Gastrocnemius medialis (tissue), 4 donors: ENCODE data around the gene DLD.

ENCODE experiments used
- CTCF ChIP-seq, 5 experiments: fragments of 450-650 bp in 3 of 5; fragments of 200-600 bp in 2 of 5; sonication (generic) in 2 of 5; IDR thresholded peaks in 4 of 5; conservative IDR thresholded peaks in 1 of 5; 1 replicate in 4 of 5; 2 replicates in 1 of 5; pipeline ENCODE4 v1.5.1; 2016 to 2019; ENCODE audit warnings: antibody characterized with exemption in 5 of 5, mild to moderate bottlenecking in 3 of 5, moderate library complexity in 3 of 5
- POLR2A ChIP-seq, 2 donors: fragments of 450-650 bp; IDR thresholded peaks; one replicate each; pipeline ENCODE4 v1.6.1; 2017; ENCODE audit warnings: antibody characterized with exemption in 2 of 2, mild to moderate bottlenecking in 2 of 2, moderate library complexity in 2 of 2

- TF ChIP-seq CTCF (IDR thresholded peaks at IDR 0.05 in 4 of 5, conservative IDR thresholded peaks at IDR 0.05 in 1 of 5) (no peak), POLR2A (IDR thresholded peaks at IDR 0.05) (no peak)
These were observed 20.5 kb upstream of the DLD start for GRCh38 chr7:107870427-107871000.
